Right lung (tissue), 10 donors: ENCODE measurements around the gene ACTMAP. TPM values are rescaled to one million over a fixed set of nuclear protein-coding genes. Genes with fewer than 3 reads are reported as not detected.
"Not testable (repeated sequence)": the region's sequence is repeated elsewhere in the genome, so short reads cannot be mapped to it uniquely, and the experiment has no call there.

Experiments used
- DNase-seq, 2 donors: peaks; one replicate each; pipeline ENCODE4 v3.0.0-alpha.2; 2013
- long read RNA-seq, 8 donors: transcript quantifications; one replicate each; lab custom pipeline, GENCODE V29; 2026
- polyA plus RNA-seq, 5 donors: library from polyadenylated mRNA; unstranded; fragments of 120-200 nt; gene quantifications; one replicate each; pipeline versions ENCODE4 v1.2.1 to v1.2.3, GENCODE V29; 2013; ENCODE audit warnings: inconsistent platforms in 1 of 5, low replicate concordance in 1 of 5; ENCODE audit not compliant: insufficient read length in 5 of 5, insufficient read depth in 1 of 5

The ACTMAP gene, protein sequence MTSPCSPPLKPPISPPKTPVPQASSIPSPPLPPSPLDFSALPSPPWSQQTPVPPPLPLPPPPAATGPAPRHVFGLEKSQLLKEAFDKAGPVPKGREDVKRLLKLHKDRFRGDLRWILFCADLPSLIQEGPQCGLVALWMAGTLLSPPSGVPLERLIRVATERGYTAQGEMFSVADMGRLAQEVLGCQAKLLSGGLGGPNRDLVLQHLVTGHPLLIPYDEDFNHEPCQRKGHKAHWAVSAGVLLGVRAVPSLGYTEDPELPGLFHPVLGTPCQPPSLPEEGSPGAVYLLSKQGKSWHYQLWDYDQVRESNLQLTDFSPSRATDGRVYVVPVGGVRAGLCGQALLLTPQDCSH
- polyA plus RNA-seq, result 10 to 100 TPM; 10.8 to 14.4 (median 12.4) TPM
- long read RNA-seq, donor 1, partial matches to known transcripts, result 101 of 173 reads
- long read RNA-seq, donor 1, other reads (novel, unspliced or antisense), result 72 of 173 reads
- long read RNA-seq, donor 2, result 0 reads
- long read RNA-seq, donor 3, result 0 reads
- long read RNA-seq, donor 4, partial matches to known transcripts, result 0 of 2 reads
- long read RNA-seq, donor 4, other reads (novel, unspliced or antisense), result 0 of 2 reads
- long read RNA-seq, donor 5, partial matches to known transcripts, result 8 of 8 reads
- long read RNA-seq, donor 5, other reads (novel, unspliced or antisense), result 0 of 8 reads
- long read RNA-seq, donor 6, partial matches to known transcripts, result 0 of 2 reads
- long read RNA-seq, donor 6, other reads (novel, unspliced or antisense), result 0 of 2 reads
- long read RNA-seq, donor 7, partial matches to known transcripts, result 51 of 150 reads
- long read RNA-seq, donor 7, other reads (novel, unspliced or antisense), result 99 of 150 reads
- long read RNA-seq, donor 8, partial matches to known transcripts, result 0 of 1 reads
- long read RNA-seq, donor 8, other reads (novel, unspliced or antisense), result 0 of 1 reads

DNA sequence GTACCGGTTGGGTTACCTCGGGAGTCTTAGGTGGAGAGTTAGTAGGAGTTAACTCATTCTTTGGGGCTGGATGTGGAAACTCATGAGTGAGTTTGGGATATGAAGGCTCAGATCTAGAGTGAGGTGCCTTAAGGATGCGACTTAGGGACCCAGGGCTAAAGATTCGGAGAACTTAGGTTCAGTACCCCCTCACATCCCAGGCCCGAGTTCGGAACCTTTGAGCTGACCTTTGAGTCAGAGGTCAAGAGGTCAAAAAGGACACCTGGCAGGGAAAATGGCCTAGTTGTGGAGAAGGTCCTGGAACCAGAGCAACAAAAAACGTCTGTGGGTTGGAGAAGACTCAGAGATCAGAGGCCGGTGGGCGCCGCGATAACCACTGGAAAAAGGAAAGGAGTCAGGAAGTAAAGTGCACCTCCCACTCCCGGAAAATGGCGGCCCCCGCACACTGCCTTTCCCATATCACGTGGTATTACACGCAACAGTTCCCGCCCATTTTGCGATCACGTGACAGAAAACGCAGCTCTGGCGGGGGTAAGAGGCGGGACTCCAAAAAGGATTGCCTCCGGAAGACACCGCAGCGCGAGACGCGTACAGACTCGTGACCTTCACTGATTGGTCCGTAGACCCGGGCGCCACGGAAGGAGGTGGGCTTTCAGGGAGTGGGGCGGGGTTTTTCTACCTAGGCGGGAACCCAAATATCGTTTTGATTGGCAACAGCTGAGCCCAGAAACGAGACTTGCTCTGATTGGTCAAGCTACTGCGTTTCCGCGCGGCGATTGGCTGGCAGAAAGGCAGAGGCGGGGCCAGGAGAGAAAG, at the start of gene ACTMAP:
Gene ACTMAP, minus strand, starts transcription at position 420 of the 816 bp plus-strand sequence. CDS start 674 bp downstream, outside the sequence.
- DNase-seq, result peak; percentile 100

DNA sequence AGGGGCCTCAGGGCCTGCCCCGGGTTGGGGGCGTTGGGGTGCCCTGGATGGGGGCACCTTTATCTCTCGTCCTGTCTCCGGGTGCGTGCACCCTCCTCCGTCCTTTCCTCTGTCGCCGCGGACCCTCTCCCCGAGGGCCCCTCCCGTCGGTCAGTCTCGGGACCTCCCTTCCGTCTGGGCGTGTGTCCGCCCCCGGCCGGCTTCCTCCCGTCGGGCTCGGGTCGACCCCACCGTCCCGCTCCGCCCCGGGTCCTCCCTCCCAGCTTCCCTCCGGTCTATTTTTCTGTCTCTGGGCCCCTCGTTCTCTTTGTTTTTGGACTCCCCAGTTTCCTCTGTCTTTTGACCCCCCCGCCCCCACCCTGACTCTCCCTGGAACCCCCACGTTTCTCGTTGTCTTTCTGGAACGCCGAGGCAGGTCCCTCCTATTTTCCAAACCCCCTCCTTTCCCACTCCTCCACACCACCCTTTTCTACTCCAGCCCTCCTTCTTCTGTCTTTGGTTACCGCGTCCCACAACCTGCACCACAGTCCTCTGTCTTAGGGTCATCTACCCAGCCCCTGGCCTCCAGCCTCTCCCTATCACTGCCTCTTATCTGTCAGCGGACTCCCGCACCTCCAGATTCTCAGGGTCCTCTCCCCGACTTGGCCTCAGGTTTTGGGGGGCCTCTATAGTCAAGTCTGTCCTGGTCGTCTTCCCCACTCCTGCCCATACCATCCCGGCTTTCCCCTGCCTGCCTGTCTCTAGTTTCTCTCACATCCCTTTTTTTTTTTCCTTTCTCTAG, 49.5 kb upstream of the ACTMAP start:
- peak in 1 of 2 donors; percentile 48 for DNase-seq

DNA sequence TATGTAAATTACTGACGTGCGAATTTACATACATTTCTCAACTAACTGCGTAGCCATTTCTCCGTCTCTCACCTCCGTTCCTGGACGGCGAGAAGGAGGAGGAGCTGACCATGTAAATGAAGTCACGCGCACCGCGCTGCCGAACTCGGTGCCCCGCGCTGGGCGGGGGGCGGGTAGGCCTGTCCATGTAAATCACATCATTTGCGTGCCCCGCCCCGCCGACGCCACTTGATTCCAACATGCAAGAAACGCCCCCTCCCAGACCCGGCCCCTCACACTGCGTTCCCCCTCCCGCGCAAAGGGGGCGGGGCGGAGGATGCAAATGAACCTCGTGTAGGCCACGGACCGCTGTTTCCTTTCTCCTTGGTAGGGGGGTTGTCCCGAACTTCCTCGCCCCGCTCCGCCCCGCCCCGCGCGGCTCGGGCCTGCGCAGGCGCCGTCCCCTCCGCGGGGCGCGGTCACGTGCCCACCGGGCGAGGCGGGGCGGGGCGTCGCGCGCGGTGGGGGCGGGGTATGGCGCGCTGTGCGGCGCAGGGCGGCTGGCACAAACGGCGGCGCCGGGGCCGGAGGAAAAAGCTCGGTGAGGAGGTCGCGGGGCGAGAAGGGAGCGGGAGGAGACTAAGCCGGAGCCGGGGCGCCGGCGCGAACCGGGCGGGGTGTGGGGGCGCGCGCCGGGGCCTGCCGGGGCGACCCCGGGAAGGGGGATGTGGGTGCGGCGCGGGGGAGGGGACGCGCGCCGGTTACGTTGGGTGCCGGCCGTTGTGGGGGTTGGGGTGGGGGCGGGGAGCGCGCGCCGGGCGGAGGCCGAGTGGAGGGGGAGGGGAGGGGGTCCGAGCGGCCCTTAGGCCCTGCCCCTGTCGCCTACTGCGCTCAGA, 48.6 kb upstream of the ACTMAP start, which contains the start of gene EGLN2:
Gene EGLN2, plus strand, starts transcription at position 509 of the 875 bp plus-strand sequence. CDS start 1,382 bp downstream, outside the sequence.
- peak; percentile 100 for DNase-seq

DNA sequence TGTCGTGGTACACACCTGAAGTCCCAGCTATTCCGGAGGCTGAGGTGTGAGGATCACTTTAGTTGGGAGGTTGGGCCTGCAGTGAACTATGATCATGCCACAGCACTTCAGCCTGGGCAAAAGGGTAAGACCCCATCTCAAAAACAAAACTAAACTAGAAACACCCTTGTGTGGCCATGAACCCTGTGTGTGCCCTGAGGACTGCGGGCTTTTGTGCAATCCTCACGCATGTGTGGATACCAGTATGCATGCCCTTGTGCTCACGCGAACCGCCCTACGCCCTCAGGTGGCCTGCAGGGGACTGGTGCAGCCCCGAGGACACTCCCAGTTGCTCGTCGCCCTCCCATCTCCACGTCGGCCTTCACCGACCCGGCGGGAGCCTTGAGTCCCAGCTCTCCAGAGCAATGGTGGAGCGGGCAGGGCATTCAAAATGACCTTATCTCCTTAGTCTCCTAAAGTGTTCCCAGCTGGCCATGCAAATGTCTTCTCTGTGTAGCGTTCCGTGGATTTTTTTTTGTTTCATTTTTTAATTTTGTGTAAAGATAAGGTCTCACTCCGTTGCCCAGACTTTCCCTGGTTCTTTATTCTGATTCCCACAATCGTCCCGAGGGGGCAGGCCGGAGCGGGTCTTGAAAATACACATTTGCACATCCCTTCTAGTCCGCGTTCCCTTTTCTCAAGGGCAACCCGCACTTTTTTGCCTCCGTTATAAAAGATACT, 47.8 kb upstream of the ACTMAP start:
- peak in 1 of 2 donors; percentile 31 for DNase-seq

DNA sequence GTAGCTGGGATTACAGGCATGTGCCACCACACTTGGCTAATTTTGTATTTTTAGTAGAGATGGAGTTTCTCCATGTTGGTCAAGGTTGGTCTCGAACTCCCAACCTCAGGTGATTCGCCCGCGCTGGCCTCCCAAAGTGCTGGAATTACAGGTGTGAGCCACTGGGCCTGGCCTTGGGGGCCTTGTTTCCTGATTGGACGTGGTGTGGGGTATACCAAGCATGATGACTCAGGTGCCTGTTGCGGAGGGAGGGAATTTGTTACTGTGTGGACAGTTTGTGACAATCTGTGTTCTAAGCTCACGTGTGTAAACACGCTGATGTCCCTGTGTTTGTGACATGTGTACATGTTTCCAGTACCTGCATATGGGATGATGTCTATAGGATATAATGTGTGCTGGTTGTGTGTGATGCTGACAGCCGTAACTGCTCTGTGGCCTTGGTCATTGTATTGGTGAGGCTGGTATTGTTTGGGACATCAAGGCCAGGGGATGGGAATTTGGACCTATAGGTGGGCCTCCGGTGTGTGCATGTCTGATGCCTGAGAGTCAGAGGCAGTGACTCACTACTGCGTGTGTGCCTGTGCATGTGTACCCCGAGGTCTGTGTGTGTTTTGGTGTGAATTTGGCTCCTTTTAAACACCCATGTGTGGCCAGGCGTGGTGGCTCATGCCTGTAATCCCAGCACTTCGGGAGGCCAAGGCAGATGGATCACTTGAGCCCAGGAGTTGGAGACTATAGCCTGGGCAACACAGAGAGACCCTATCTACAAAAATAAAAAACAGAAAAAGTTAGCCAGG, 47.1 kb upstream of the ACTMAP start:
- DNase-seq, result no peak

DNA sequence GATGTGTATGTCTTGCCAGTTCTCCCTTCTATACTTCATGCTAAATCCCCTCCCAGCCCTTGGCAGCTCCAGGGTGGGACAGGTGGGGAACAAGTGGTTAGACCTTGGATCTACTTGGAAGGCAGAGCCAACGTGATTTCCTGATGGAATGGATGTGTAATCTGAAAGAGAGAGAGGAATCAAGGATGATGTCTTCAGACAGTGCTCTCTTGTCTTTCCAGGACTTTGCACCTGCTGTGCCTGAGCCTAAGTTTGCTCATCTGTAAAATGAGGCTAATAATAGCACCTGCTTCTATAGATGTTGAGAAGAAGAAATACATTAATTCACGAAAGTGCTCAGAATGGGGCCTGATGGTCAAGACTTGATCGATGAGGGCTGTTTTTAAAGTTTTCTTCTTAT, 41.7 kb upstream of the ACTMAP start:
- no peak for DNase-seq

DNA sequence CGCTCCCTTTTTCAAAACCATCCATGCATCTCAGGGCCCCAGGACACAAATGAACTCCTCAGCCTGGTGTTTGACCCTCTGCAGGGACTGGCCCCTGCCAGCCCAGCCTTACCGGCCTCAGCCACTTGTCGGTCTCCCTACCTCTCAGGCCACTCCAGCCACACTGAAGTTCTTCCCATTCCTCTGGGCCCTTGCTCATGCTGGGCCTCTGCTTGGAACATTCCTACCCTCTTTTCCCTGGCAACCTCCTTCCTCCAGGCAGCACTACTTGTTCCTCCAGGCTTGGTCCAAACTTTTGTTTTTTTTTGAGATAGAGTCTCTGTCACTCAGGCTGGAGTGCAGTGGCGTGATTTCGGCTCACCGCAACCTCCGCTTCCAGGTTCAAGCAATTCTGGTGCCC, 41.1 kb upstream of the ACTMAP start:
- DNase-seq, result no peak

DNA sequence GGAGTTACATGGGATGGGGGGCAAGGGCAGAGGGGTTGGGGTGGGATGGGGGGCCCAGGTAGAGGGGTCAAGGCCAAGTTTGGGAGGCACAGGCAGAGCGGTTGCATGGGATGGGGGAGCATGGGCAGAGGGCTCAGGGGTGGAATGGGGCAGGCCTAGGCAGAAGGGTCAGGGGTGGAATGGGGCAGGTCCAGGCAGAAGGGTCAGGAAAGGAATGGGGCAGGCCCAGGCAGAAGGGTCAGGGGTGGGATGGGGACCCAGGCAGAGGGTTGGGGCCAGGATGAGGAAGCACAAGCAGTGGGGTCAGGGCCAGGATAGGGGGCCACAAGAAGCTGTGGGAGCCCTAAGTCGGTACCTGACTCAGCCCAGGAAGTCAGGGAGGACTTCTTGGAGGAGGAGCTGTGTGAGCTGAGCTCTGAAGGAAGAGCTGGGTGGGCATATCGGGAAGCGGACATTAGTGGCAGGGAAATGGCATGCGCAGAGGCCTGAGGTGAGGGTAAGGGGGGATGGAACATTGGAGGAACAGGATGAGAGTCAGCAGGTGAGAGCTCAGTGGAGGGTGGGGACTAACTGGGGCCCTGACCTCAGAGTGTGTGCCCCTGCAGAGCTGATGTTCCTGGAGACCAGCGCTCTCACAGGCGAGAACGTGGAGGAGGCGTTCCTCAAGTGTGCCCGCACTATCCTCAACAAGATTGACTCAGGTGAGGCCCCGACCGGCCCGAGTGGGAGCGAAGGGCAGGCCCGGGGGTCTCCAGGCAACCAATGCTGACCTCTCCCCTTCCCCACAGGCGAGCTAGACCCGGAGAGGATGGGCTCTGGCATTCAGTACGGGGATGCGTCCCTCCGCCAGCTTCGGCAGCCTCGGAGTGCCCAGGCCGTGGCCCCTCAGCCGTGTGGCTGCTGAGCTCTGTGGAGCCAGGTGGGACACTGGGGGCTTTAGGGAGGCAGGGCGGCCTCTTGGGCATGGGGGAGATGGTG, 36.1 kb upstream of the ACTMAP start:
- no peak for DNase-seq

DNA sequence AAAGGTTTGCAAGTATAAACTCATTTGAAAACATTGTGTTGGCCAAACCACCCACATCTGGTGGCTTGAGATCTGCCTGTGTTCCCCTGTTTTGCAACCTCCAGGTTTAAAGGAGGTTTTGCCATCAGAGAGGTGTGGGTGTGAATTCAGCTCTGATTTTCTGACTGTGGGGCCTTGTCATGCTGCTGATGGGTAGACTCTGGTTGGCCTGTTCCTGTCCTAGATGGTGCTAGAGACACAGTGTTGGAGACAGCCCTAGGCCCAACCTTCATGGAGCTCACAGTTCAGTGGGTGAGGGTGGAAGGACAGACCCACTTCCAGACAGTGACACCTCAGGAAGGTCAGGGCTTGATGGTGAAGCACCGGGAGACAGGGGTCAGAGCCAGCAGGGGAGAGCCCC, 35.2 kb upstream of the ACTMAP start:
- no peak for DNase-seq

DNA sequence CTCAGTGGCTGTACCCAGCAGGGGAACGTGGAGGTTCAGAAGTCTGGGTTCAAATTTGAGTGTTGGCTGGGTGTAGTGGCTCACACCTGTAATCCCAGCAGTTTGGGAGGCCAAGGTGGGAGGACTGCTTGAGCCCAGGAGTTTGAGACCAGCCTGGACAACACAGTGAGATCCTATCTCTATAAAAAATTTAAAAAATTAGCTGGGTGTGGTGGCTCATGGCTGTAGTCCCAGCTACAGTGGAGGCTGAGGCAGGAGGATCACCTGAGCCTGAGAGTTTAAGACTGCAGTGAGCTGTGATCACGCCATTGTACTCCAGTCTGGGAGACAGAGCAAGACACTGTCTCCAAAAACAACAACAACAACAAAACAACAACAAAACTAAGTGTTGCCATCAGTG, 33.9 kb upstream of the ACTMAP start:
- DNase-seq, result not testable (repeated sequence)

DNA sequence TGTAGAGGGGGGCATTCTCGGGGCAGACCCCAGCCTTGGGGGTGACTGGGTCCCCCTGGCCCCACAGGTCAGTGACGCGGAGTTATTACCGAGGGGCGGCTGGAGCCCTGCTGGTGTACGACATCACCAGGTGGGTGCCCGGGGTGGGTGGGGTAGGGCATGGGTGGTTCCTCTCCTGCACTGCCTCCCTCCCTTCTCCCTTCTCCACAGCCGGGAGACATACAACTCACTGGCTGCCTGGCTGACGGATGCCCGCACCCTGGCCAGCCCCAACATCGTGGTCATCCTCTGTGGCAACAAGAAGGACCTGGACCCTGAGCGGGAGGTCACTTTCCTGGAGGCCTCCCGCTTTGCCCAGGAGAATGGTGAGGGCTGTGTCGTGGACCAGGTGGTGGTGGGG, 33.4 kb upstream of the ACTMAP start:
- no peak for DNase-seq

DNA sequence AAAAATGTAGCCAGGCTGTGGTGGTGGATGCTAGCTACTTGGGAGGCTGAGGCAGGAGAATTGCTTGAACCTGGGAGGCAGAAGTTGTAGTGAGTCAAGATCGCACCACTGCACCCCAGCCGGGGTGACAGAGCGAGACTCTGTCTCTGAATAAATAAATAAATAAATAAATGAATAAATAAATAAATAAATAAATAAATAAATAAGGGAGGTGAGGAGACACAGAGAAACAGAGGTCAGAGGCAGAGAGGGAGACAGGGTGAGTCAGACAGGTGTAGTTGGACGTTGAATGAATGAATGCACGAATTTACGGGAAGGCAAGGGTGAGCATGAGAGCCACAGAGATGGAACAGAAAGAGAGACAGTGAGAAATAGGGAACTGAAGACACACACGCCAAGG, 30.9 kb upstream of the ACTMAP start:
- no peak for DNase-seq

DNA sequence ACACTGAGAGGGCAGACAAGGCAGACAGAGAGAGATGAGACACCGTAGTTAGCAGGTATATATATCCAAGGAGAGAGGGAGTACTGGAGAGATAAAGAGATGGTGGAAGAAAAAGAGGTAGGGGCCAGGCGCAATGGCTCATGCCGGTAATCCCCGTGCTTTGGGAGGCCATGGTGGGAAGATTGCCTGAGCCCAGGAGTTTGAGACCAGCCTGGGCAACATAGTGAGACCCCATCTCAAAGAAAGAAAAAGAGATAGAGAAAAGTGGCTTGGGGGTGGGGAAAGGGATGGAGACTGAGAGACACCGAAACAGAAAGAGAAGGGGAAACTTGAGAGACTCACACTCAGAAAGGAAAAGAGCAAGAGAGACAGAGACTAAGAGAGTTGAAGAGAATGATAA, 30.3 kb upstream of the ACTMAP start:
- no peak for DNase-seq

DNA sequence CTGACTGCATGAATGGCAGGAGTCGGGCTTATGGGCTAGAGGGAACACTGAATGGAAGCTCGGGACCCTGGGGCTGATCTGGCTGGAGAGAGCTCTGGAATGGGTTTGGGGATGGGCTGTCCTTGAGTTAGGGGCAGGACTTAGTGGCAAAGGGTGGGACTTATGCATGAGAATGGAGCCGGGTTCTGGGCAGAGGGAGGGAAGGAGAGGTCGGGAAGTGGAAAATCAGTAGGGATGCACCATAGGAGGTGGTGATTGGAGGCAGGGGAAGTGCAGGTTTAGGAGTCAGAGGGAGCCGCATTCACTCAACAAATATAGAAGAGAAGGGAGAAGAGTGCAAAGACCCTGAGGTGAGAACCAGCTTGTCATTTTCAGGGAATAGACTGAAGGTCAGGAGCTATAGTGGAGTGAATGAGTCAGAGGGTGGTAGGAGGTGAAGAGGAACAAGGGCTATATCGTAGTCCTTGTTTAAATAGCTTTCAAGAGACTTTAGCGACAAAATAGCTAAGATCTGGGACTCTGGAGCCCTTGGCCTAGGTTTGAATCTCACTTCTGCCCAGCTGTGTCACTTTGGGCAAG, 28.5 kb upstream of the ACTMAP start:
- no peak for DNase-seq

DNA sequence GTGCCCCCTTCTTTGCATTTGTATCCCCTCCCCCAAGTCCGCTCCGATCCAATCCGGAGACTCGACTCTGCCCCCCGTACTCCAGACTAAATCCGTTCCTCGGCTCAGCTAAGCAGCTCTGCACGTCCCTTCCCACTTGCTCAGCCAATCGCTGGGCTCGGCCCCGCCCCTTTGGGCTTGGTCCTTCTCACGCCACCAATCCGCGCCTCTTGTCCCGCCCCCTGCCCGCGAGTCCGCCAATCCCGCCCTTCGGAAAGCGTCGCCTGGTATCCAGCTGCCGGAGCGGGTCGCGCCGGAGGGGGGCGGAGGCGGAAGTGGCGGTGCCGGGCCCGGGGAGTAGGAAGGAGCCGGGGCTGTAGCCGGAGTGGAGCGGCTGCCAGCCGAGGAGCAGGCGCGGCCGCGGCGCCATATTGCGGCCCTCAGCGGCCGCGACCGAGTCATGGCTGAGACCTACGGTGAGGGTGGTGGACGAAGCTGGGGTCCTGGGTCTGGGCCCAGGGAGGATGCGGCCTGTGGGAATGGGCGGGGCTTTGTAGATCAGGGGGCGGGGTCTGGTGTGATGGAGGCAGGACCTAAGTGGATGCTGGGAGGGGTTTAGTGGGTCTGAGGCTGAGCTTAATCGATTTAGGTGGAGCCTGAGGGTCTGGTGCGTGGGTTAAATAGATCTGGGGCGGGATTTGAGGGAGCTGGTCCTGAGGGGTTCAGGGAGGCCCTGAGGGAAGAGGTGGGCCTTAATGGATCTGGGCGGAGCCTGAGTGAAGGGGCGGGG, 27.8 kb upstream of the ACTMAP start, which contains the start of gene RAB4B:
Gene RAB4B, plus strand, starts transcription at position 311 of the 769 bp plus-strand sequence. Its CDS starts 129 bp downstream, at position 440.
- DNase-seq, result peak; percentile 100

DNA sequence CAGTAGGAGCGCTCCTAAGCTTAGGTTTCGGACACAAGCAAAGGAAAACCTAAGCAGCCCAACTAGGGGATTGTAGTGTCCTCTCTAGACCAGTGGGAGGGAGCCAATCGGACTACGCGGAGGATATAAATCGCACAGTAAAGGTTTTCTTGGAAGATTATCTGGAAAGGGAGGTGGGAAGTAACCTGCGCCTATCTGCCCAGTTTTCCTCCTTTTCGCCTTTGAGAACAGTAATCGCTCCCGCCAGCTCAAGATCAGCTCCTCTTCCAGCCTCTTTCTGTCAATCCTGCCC, 27.3 kb upstream of the ACTMAP start:
- DNase-seq, result no peak
